ENCODE results near the gene GPR55. TPM values are rescaled to one million over a fixed set of nuclear protein-coding genes. Genes with fewer than 3 reads are reported as not detected.

GPR55 gene
- total RNA-seq, 1 experiment from 2014 or later: not detected

DNA sequence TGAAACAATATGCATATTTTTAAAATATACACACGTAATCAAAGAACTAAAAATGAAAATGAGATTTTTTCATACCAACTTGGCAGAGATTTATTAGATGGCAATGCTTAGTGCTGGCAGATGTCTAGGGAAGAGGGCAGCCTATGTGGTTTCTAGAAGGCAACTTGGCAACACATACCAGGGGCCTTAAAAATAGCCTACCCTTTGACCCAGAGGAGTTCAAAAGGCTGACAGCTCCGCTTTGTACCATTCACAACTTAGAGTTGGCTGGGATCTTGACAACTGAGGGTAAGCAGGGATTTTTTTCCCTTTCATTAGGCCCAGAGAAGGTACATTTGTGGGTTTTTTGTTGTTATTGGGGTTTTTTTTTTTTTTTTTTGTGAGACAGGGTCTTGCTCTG, 26.4 kb upstream of the GPR55 start:
- TF ChIP-seq, protein P1, sequence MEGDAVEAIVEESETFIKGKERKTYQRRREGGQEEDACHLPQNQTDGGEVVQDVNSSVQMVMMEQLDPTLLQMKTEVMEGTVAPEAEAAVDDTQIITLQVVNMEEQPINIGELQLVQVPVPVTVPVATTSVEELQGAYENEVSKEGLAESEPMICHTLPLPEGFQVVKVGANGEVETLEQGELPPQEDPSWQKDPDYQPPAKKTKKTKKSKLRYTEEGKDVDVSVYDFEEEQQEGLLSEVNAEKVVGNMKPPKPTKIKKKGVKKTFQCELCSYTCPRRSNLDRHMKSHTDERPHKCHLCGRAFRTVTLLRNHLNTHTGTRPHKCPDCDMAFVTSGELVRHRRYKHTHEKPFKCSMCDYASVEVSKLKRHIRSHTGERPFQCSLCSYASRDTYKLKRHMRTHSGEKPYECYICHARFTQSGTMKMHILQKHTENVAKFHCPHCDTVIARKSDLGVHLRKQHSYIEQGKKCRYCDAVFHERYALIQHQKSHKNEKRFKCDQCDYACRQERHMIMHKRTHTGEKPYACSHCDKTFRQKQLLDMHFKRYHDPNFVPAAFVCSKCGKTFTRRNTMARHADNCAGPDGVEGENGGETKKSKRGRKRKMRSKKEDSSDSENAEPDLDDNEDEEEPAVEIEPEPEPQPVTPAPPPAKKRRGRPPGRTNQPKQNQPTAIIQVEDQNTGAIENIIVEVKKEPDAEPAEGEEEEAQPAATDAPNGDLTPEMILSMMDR (conservative IDR thresholded peaks at IDR 0.05): no peak
- no CpG with 5 or more reads among the region's 2 CpGs for WGBS (ENCODE audit: extremely low coverage, insufficient read length, low lambda C conversion rate)
- H3K36me3 Mint-ChIP-seq (ENCODE audit: insufficient read depth in 1 of 3, low read depth in 3 of 3): no peaks in the 10 kb centered on the region

More for the DNA sequence above, 26.4 kb upstream of the GPR55 start:
- H3K23ac ChIP-seq (ENCODE audit: insufficient read length, low read depth, low read length): no peak overlapping the region
- H3K56ac ChIP-seq (ENCODE audit: insufficient read length, low read depth, low read length): no peak overlapping the region
- no peaks in the 10 kb centered on the region for H3K79me2 ChIP-seq (ENCODE audit: insufficient read depth, low read length)
- H2BK120ac ChIP-seq (ENCODE audit: low read depth, low read length, poor library complexity, severe bottlenecking): no peak overlapping the region
- H3K4ac ChIP-seq (ENCODE audit: low read depth, low read length): no peak overlapping the region
- no peak overlapping the region for H4K8ac ChIP-seq (replicated peaks; ENCODE audit: insufficient read length, low read depth, low read length)
- Mint-ChIP-seq H3K4me3 (no peak overlapping the region; a peak in 1 of 5 replicates), H3K9me3 (peaks cover 0 to 2% of the 10 kb centered on the region in 2 experiments; a peak in 1 of 5 replicates), H3K27me3 (ENCODE audit: low read depth) (peaks cover 5% of the 10 kb centered on the region), H3K27ac (no peak overlapping the region; a peak in 1 of 7 replicates), H3K4me1 (peaks cover 8% of the 10 kb centered on the region in 2 experiments)
- H4K20me1 ChIP-seq (ENCODE audit: control insufficient read depth, insufficient read depth, insufficient read length): no peaks in the 10 kb centered on the region
- no peak overlapping the region for H2AK5ac ChIP-seq (ENCODE audit: insufficient read length, low read length)
- H3K27me3 ChIP-seq (ENCODE audit: insufficient read depth, low read length): no peaks in the 10 kb centered on the region
- H3K4me1 ChIP-seq (ENCODE audit: insufficient read depth, low read length): no peaks in the 10 kb centered on the region
- H4K5ac ChIP-seq (ENCODE audit: insufficient read length, low read depth, low read length): no peak overlapping the region
- no peaks in the 10 kb centered on the region for H3K79me1 ChIP-seq (ENCODE audit: insufficient read depth, low read depth, low read length, poor library complexity, severe bottlenecking)
- no peak overlapping the region for H3K9ac ChIP-seq (ENCODE audit: extremely low read depth, insufficient read length, low read length)
- H3K14ac ChIP-seq (ENCODE audit: insufficient read depth, low read length): no peak overlapping the region
- no peak overlapping the region for H3T11ph ChIP-seq (ENCODE audit: low read length)
- H3K9me3 ChIP-seq (ENCODE audit: control insufficient read depth, low read depth, low read length): no peaks in the 10 kb centered on the region
- no peak overlapping the region for H3K4me2 ChIP-seq (ENCODE audit: insufficient read depth, insufficient read length, low read length)
- H3K27ac ChIP-seq (ENCODE audit: insufficient read length, low read depth, low read length): no peak overlapping the region
- H3K18ac ChIP-seq (ENCODE audit: insufficient read length, low read depth, low read length): no peak overlapping the region
- H2BK15ac ChIP-seq (ENCODE audit: low read depth, low read length): no peak overlapping the region
- H2BK20ac ChIP-seq (ENCODE audit: low read depth, low read length, poor library complexity, severe bottlenecking): no peak overlapping the region
- H4K91ac ChIP-seq (ENCODE audit: insufficient read length, low read depth, low read length): no peak overlapping the region
- no peak overlapping the region for H2BK12ac ChIP-seq (ENCODE audit: insufficient read length, low read depth, low read length)
- DNase-seq: no peak
- no peaks in the 10 kb centered on the region for H3K23me2 ChIP-seq (ENCODE audit: insufficient read length, low read depth, low read length, poor library complexity, severe bottlenecking)
- no peak overlapping the region for H2AFZ ChIP-seq (ENCODE audit: low read length)
- no peak overlapping the region for H2BK5ac ChIP-seq (ENCODE audit: insufficient read length, low read length)
